A549 (cell line): ENCODE results near the gene REM2. TPM values are rescaled to one million over a fixed set of nuclear protein-coding genes. Genes with fewer than 3 reads are reported as not detected.

Experiments used
- ATAC-seq, 2 experiments: fragments of 200-7000 bp in 1 of 2; fragments of >200 bp in 1 of 2; cut with Nextera tagmentation in 1 of 2; cut with Tn5 transposase in 1 of 2; 3 replicates each; pipeline versions ENCODE4 v1.8.0 to v1.9.1; 2018 to 2020; ENCODE audit warnings: mild to moderate bottlenecking in 1 of 2, moderate library complexity in 1 of 2
- CTCF ChIA-PET: fragments of 300-600 bp; sonication (Branson Sonifier 250); formaldehyde crosslinking; extraction: SDS; loops from one replicate; lab custom pipeline; 2021; ENCODE audit warnings: antibody characterized with exemption, inconsistent platforms; lab: Yijun Ruan, JAX
- POLR2A ChIA-PET: fragments of 350-600 bp; formaldehyde crosslinking; extraction: SDS; loops from one replicate; lab custom pipeline; 2021; ENCODE audit warnings: antibody characterized with exemption, inconsistent platforms; lab: Yijun Ruan, JAX
- DNase-seq, 2 experiments: peaks; one replicate each; pipeline versions ENCODE4 v3.0.0 to v3.0.0-alpha.2; 2011 to 2016; ENCODE audit warnings: low read depth in 1 of 2, low spot score in 1 of 2
- FAIRE-seq: peaks from 2 replicates; lab custom pipeline; 2011; peaks lifted over from hg19 to GRCh38; lab: Jason Lieb, UNC
- H3K27ac ChIP-seq, 2 experiments: fragments of >200 bp; sonication (Bioruptor Twin); formaldehyde crosslinking; 3 replicates each; pipeline ENCODE4 v1.5.1; 2016 to 2017
- H3K4me1 ChIP-seq: fragments of >200 bp; sonication (Bioruptor Twin); formaldehyde crosslinking; 3 replicates; pipeline ENCODE4 v1.6.1; 2016
- H3K4me2 ChIP-seq: fragments of >200 bp; sonication (Bioruptor Twin); formaldehyde crosslinking; 3 replicates; pipeline ENCODE4 v1.6.1; 2016
- H3K4me3 ChIP-seq: fragments of >200 bp; sonication (Bioruptor Twin); formaldehyde crosslinking; 3 replicates; pipeline ENCODE4 v1.5.1; 2016
- H3K9me3 ChIP-seq: fragments of >200 bp; sonication (Bioruptor Twin); formaldehyde crosslinking; 3 replicates; pipeline ENCODE4 v1.6.1; 2016
- ATOH8 ChIP-seq: fragments of 250-450 bp; sonication (Bioruptor Pico); IDR thresholded peaks from 2 replicates; pipeline ENCODE4 v1.5.0; 2020; ENCODE audit warnings: low read depth, mild to moderate bottlenecking, moderate library complexity
- CBX2 ChIP-seq: fragments of 200-600 bp; sonication (generic); IDR thresholded peaks from 2 replicates; pipeline ENCODE4 v1.6.1; 2016; ENCODE audit warnings: low read depth, mild to moderate bottlenecking, borderline replicate concordance
- FOSB ChIP-seq: fragments of 250-450 bp; sonication (Bioruptor Pico); IDR thresholded peaks from 2 replicates; pipeline ENCODE4 v1.5.0; 2020; ENCODE audit warnings: mild to moderate bottlenecking, moderate library complexity
- FOSL2 ChIP-seq, 2 experiments: fragments of 450-650 bp in 1 of 2; fragments of >200 bp in 1 of 2; sonication (Bioruptor Twin) in 1 of 2; formaldehyde crosslinking; IDR thresholded peaks; 2 replicates each; pipeline versions ENCODE4 v1.5.0 to v1.6.1; 2016 to 2020; ENCODE audit warnings: mild to moderate bottlenecking in 1 of 2, moderate library complexity in 1 of 2
- GATA3 ChIP-seq: IDR thresholded peaks from 2 replicates; pipeline ENCODE4 v1.6.1; 2012; ENCODE audit warnings: borderline replicate concordance
- JUN ChIP-seq, 2 experiments: fragments of >200 bp; sonication (Bioruptor Twin); formaldehyde crosslinking; IDR thresholded peaks; 2 replicates in 1 of 2; 3 replicates in 1 of 2; pipeline ENCODE4 v1.6.1; 2016 to 2017
- MAFK ChIP-seq: fragments of 450-650 bp; IDR thresholded peaks from 2 replicates; pipeline ENCODE4 v1.6.1; 2014; ENCODE audit not compliant: partially characterized antibody
- MAX ChIP-seq: IDR thresholded peaks from 2 replicates; pipeline ENCODE4 v1.6.1; 2012
- NFE2L2 ChIP-seq: fragments of 150-350 bp; conservative IDR thresholded peaks from 2 replicates; pipeline ENCODE4 v1.6.1; 2014; ENCODE audit warnings: low read length
- PBX3 ChIP-seq: IDR thresholded peaks from 2 replicates; pipeline ENCODE4 v1.6.1; 2012
- PHF8 ChIP-seq: fragments of 200-600 bp; sonication (generic); IDR thresholded peaks from 2 replicates; pipeline ENCODE4 v1.6.1; 2016; ENCODE audit warnings: low read depth, mild to moderate bottlenecking, antibody characterized with exemption, moderate library complexity, borderline replicate concordance
- POLR2A ChIP-seq: IDR thresholded peaks from 2 replicates; pipeline ENCODE4 v1.6.1; 2012; ENCODE audit warnings: mild to moderate bottlenecking, low read length
- POLR2AphosphoS2 ChIP-seq: conservative IDR thresholded peaks from 2 replicates; pipeline ENCODE4 v1.6.1; 2012; ENCODE audit warnings: low read length, improper control_type of control experiment, inconsistent platforms
- RAD21 ChIP-seq, 2 experiments: fragments of >200 bp in 1 of 2; sonication (Bioruptor Twin) in 1 of 2; formaldehyde crosslinking in 1 of 2; IDR thresholded peaks in 1 of 2; conservative IDR thresholded peaks in 1 of 2; 2 replicates in 1 of 2; 3 replicates in 1 of 2; pipeline ENCODE4 v1.6.1; 2012 to 2018; ENCODE audit warnings: inconsistent platforms in 1 of 2
- RFX5 ChIP-seq: fragments of 450-650 bp; IDR thresholded peaks from 2 replicates; pipeline ENCODE4 v1.7.1; 2014; ENCODE audit warnings: antibody characterized with exemption, mild to moderate bottlenecking, moderate library complexity
- SMC3 ChIP-seq: fragments of >200 bp; sonication (Bioruptor Twin); formaldehyde crosslinking; IDR thresholded peaks from 3 replicates; pipeline ENCODE4 v1.6.1; 2018; ENCODE audit warnings: inconsistent platforms
- ZFP36 ChIP-seq: fragments of 450-650 bp; IDR thresholded peaks from 2 replicates; pipeline ENCODE4 v1.6.1; 2014; ENCODE audit warnings: borderline replicate concordance; ENCODE audit not compliant: partially characterized antibody
- ZNF302 ChIP-seq: fragments of 250-450 bp; sonication (Bioruptor Pico); IDR thresholded peaks from 2 replicates; pipeline ENCODE4 v1.9.0; 2021; ENCODE audit warnings: inconsistent platforms, mild to moderate bottlenecking, moderate library complexity
- WGBS: methylation state at CpG from one replicate; pipeline ENCODE4 v1.1.6; 2017; ENCODE audit errors: missing lambda C conversion rate; 5-methylcytosine and 5-hydroxymethylcytosine counted together
- polyA plus RNA-seq, 4 experiments: library from polyadenylated mRNA; depleted of rRNA in 3 of 4; stranded (reverse); fragments of >200 nt; fragmentation: RNase III in 1 of 4; extraction: RNeasy Plus Mini Kit Qiagen cat#74134 plus additional on column Dnase treatment in 1 of 4; gene quantifications; 2 replicates in 3 of 4; 3 replicates in 1 of 4; pipeline ENCODE4 v1.2.3, GENCODE V29; 2011 to 2017

Gene REM2
- polyA plus RNA-seq, 2 of the 4 experiments (the other 2 are of a cell fraction): 0.23 to 0.31 TPM

- TF ChIP-seq ATOH8 (CRISPR knock-in tag): no peak
- TF ChIP-seq CBX2: no peak
- TF ChIP-seq RAD21 (conservative IDR thresholded peaks at IDR 0.05 in 1 of 2, IDR thresholded peaks at IDR 0.05 in 1 of 2): no peak
- TF ChIP-seq POLR2A: peak; percentile 97
- TF ChIP-seq FOSB: no peak
- no peak for TF ChIP-seq FOSL2 (IDR thresholded peaks at IDR 0.05)
- TF ChIP-seq FOSL2 (CRISPR knock-in tag; IDR thresholded peaks at IDR 0.05): no peak
- TF ChIP-seq MAX: peak; percentile 90
- TF ChIP-seq ZFP36: no peak
- peak; percentile 66; the same call in 1 of the 2 replicates for TF ChIP-seq RFX5
- TF ChIP-seq GATA3: peak; percentile 22; the same call in 1 of the 2 replicates
- no peak for TF ChIP-seq SMC3
- peak; percentile 77; the same call in 1 of the 2 replicates for TF ChIP-seq POLR2AphosphoS2
- TF ChIP-seq JUN (IDR thresholded peaks at IDR 0.05): peak in 1 of 2 experiments; percentile 88; a peak in 3 of 5 replicates
- no peak for TF ChIP-seq ZNF302 (CRISPR knock-in tag)
These were observed 46.3 kb downstream of the REM2 start, which contains the start of gene PRMT5 (continued) for GRCh38 chr14:22929104-22929960.

- TF ChIP-seq MAFK (peak; percentile 92), PHF8 (no peak), PBX3 (no peak)
- H3K27ac ChIP-seq: peak overlapping the region; percentile 73 to 85
- H3K4me1 ChIP-seq: peaks cover 22% of the 10 kb centered on the region
- ChIA-PET POLR2A (interaction anchor here (0.8 to 3.8 kb wide), 14 partner anchors 11 to 340 kb away, joined by 3 to 51 read pairs (median 6); partner anchors contain the start of genes ACIN1, AJUBA, C14orf119 and CDH24), CTCF (interaction anchor here (0.6 to 4.5 kb wide), 45 partner anchors 9 to 383 kb away, joined by 3 to 83 read pairs (median 5); partner anchors contain the start of genes AJUBA, CDH24, HAUS4 and OXA1L)
- WGBS: 0% methylated on average over 2 of the region's 2 CpGs
- ATAC-seq (peak; percentile 4 to 33; a peak in 5 of 6 replicates), DNase-seq (peak in 1 of 2 experiments; percentile 23), FAIRE-seq (no peak)
- H3K9me3 ChIP-seq: no peaks in the 10 kb centered on the region
- peak overlapping the region; percentile 35 for H3K4me3 ChIP-seq
- H3K4me2 ChIP-seq: peak overlapping the region; percentile 85
These were observed 46.9 kb downstream of the REM2 start for GRCh38 chr14:22929961-22930364.

- Histone ChIP-seq H3K9me3 (no peaks in the 10 kb centered on the region), H3K4me2 (no peak overlapping the region), H3K4me1 (peaks cover 13% of the 10 kb centered on the region), H3K4me3 (no peak overlapping the region), H3K27ac (no peak overlapping the region)
- DNase-seq (no peak), ATAC-seq (no peak), FAIRE-seq (no peak)
- WGBS: 92% methylated on average over 3 of the region's 3 CpGs
- CTCF ChIA-PET: interaction anchor here (0.7 to 4.5 kb wide), 5 partner anchors 11 to 198 kb away, joined by 3 to 83 read pairs (median 44); partner anchors contain the start of genes CDH24 and RBM23
- no peak for TF ChIP-seq NFE2L2
- no peak for TF ChIP-seq MAFK
- POLR2A ChIA-PET: no interaction called here
These were observed 49.1 kb downstream of the REM2 start for GRCh38 chr14:22932146-22932545.
